NCI-H460 (cell line): ENCODE data around the gene TRPM1. TPM values are rescaled to one million over a fixed set of nuclear protein-coding genes. Genes with fewer than 3 reads are reported as not detected.

ENCODE experiments used
- DNase-seq: peaks from one replicate; pipeline ENCODE4 v3.0.0-alpha.2; 2016; ENCODE audit warnings: low read depth; ENCODE audit errors: extremely low read depth
- total RNA-seq: library from RNA; depleted of rRNA; stranded (reverse); fragments of >200 nt; shearing (Covaris generic); gene quantifications from 2 replicates; pipeline ENCODE4 v1.2.3, GENCODE V29; 2014

TRPM1 gene
- total RNA-seq, 1 experiment from 2014 or later, result not detected

DNA sequence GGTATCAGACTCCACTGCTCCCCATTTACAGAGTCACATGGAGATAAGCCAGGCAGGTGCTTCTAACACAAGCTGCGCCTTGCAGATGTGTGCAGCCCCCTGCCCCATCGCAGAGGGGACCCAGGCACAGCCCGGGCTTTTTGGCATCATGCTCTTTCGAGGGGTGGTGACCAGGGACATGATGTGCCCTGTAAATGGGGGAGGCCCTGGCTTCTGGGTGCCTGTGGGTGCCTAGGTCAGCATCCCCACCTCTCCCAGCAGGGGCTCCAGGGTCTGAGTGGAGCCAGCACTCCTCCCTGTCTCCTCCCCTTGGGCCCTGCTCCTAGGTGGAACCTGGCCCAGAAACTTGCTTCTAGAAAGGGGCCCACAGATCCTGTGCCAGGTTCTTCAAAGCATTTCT, 15.2 kb downstream of the TRPM1 start:
- DNase-seq, result no peak

GRCh38 chr15:31085359-31085758, 16.2 kb downstream of the TRPM1 start:
- no peak for DNase-seq

DNA sequence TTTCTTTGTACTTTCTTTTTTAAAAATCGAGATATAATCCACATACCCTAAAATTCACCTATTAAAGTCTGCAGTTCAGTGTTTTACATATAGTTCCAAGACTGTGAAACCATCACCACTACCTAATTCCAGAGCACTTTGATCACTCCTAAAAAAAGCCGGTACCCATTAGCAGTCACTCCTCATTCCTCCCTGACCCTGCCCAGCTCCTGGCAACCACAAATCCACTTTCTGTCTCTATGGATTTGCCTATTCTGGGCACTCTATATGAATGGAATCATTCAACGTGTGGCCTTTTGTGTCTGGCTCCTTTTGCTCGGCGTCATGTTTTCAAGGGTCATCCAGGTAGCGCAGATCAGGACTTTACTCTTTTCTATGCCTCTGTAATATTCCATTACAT, 17.3 kb downstream of the TRPM1 start:
- DNase-seq, result no peak

GRCh38 chr15:31083370-31083780, 18.1 kb downstream of the TRPM1 start:
- DNase-seq, result no peak

DNA sequence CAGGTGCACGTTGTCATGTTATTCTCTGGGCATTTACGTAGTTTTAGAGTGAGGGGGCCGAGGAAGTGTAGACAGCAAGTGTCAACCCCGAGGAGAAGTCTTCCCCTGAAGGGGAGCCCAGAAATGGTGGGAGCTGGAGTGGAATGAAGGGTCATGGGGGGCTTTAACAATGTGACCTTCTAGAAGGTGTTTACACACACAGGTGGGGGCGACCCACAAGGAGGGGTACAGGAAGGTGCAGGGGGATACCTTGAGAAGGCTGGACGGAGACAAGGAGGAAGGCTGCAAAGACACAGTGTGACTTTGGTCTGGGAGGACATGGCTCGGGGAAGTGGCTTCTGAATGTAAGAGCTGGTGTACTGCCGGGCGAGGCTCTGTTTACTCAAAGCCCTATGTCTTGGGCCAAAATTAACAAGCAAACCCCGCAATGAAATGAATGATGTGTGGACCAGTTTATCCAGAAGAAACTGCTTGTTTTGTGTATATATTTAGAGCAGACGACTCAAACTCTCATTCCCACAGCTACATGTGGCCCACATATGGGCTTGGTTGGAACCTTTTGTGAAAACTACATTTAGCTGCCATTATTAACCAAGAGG, 18.7 kb downstream of the TRPM1 start:
- DNase-seq, result no peak

DNA sequence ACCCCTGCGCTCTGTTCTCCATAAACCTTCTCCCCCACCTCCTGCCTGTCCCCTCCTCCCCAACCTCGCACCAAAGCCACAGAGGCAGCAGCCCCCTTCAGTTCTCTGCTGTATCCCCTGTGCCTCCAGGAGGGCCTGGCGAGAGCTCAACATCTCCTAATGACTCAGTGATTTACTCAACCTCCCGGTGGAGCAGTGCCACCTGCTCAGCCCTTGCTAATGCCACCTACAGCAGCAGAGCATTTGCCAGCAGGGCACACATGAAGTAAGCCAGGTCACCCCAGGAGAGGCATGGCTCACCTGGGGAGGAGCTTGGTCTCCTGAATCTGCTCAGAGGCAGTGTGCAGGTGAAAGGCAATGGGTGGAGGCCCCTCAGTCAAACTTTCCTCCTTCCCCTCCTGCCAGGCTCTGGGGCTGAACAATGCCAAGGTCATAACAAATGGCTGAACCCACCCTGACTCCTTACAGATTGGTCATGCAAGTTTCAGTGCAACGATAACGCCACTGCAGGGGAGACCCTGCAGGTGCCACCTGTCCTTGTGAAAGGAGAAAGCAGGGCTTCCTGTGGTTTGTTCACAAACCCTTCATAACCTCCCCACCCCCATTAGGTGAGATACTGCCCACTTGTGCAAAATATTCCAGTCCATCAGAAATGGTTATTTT, 19.8 kb downstream of the TRPM1 start:
- no peak for DNase-seq

GRCh38 chr15:31081056-31081455, 20.5 kb downstream of the TRPM1 start:
- no peak for DNase-seq

GRCh38 chr15:31080591-31081014, 20.9 kb downstream of the TRPM1 start:
- DNase-seq, result no peak

- no peak for DNase-seq
Observed at GRCh38 chr15:31079519-31079918, 22.0 kb downstream of the TRPM1 start.

DNA sequence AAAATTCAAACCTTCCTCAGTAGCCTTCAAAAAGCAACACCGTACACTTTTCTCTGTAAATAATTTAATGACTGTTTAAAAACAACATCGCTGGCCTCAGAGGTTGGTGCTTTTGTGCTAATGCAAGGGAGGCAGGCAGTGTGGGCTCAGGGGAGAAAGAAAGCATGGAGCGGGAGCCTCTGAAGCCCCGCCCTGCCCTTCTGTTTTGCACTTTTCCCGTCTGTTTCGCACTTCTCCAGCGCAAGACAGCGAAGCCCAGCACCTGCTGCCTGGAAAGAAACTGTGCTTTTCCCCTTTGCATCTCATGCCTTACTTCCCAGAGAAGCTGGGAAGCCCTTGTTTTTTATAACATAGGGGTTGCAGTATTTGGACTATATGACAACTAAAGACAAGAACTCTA, 23.1 kb downstream of the TRPM1 start:
- no peak for DNase-seq

DNA sequence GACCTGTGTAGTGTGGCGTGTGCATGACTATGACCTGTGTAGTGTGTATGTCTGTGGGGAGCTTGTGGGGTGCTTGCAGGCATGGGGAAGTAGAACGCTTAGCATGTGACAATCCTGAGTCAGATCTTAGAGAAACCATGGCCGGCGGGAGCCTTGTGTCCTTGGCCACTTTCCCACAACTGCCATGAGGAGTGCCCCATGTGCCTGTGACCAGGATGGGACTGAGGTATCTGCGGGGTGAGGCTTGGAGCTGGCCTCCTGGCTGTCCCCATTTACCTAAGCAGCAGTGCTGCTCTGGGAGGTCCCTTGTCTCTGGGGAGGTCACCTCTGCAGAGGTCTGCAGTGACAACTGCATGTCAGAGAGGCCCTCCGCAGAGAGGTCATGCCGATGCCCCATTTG, 23.6 kb downstream of the TRPM1 start:
- no peak for DNase-seq

- DNase-seq, result no peak
Observed at GRCh38 chr15:31077181-31077580, 24.3 kb downstream of the TRPM1 start.

- DNase-seq, result no peak
Observed at GRCh38 chr15:31074321-31074720, 27.2 kb downstream of the TRPM1 start.

DNA sequence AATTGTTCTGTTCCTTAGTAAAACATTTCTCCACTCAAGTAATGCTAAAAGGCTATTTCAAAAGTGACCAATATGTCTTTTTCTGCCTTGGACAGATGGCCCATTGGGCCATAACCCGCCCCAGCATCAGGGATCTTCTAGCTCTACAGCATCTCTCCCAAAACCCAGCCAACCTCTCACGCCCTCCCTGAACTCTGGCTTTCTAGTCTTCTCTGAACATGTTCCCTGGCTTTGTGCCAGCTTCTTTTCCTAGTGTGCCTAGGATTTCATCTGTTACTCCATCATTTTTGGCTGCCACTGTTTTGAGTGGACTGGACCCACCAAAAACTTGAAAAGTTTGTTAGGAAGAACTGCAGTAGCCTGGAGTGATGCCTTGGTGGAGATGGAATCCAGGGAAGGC, 30.7 kb downstream of the TRPM1 start:
- DNase-seq, result no peak

DNA sequence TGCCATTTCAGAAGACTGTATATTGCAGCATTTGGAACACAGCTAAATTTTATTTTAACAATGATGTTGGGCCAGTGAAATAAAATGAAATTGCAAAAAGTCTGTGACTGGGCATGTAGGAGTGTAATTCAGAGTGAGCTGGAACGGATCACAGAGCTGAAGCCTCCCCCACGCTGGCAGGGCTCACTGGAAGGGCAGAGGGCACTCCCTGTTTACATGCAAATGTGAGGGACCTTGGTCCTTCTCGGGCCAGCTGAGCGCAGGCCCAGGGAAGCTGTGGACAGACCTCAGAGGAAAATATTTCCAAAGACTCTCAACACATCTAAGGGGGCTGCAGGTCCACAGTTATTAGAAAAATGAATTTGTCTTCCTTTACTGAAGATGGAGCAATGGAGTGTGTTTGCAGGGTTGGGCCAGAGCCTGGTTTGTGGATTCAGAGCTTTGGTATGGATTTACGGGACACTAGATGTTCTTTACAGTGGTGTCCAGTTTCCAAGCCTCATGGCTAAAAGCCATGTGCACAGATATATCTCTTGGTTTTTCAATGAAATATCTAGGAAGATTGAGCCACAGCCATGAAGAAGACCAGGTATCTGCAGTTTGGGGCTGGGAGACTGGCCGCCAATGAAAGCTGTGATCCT, 32.0 kb downstream of the TRPM1 start:
- DNase-seq, result no peak

DNA sequence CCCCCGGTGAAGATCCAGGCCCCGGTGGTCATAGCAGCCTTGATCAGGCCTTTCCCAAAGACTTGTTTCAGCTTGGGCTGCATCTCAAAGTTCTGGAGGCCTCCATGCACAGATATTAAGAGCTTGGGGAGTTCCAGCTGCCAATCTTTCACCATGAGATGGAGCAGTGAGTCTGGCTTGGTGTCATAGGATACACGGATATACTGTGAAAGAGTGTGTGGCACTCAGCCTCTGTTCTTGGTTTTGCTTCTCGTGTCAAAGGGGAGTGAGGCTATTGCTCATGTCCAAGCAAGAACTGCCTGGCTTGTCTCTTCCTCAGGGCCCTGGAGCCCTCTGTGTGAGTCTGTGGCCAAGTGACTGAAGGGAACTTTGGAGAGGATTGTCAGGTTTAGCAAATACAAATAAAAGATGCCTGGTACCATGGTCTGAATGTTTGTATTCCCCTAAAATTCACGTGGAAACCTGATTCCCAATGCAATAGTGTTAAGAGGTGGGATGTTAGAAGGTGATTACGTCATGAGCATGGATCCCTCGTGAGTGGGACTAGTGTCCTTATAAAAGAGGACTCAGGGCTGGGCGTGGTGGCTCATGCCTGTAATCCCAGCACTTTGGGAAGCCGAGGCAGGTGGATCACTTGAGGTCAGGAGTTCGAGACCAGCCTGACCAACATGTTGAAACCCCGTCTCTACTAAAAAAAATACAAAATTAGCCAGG, 33.5 kb downstream of the TRPM1 start:
- DNase-seq, result no peak

- no peak for DNase-seq
Observed at GRCh38 chr15:31065824-31066223, 35.7 kb downstream of the TRPM1 start.

DNA sequence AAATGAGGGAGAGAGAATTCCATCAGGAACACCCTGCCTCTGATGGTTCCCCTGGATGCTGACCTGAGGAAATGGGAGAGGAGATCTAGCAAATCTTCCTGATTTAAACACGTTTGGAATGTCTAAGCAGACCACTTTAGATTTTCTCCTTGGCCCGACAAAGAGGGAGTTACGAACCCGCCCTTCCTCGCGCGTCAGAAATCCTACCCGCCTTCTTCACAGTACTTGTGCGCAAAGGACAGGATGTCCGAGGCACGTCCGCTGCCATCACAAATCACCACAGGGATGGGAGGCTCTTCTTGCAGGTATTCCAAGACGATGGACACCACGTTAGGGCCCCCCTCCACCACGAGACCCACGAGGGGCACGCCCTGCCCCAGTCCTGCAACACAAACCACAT, 38.6 kb downstream of the TRPM1 start:
- DNase-seq, result no peak

- no peak for DNase-seq
Observed at GRCh38 chr15:31062310-31062847, 39.1 kb downstream of the TRPM1 start.

DNA sequence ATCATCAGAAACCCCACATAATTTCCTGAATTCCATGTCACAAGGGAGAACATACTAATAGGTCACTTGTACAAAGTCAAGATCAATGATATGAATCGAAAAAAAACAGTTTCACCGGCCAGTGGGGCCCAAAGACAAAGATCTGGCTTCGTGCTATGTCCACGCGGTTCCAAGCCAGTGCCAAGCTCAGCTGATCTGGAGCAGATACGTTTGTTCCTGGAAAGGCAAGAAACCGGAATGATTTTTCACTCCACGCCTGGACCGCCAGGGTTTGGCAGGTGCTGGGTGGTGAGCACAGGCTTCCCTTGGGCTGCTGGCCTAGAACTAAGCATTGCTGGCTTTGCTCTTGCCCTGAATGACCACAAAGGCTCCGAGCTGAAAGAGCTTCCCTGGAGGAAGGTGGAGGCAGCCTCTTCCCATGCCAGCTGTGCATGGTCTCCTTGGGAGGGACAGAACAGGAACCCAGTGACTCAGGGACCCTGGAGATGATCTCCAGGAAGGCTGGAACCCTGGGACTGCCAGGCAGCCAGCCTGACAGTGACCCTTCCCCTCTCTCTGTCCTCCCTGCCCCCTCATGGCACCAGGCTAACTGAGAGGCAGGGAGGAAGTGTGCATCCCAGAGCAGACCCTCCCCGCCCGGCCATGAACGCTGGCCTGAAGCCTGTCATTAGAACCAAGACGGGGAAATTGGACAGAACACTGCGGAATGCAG, 40.9 kb downstream of the TRPM1 start:
- no peak for DNase-seq
